ENCODE measurements around the gene PLPPR3.
"Not testable (repeated sequence)": the region's sequence is repeated elsewhere in the genome, so short reads cannot be mapped to it uniquely, and the experiment has no call there.

The PLPPR3 gene

GRCh38 chr19:852136-853013 is 30.6 kb upstream of the PLPPR3 start, which contains the start of gene ELANE:
ELANE (plus strand) TSS chr19:852303; CDS start chr19:852329, 26 bp downstream.
- Histone ChIP-seq H3K27ac (peak within 1 kb of the TSS in 1 of 2 donors; percentile 84), H3K4me3 (no peak within 1 kb of the TSS)
- TF ChIP-seq CTCF (IDR thresholded peaks at IDR 0.05) = no peak
- DNase-seq (ENCODE audit: low spot score) = no peak

- DNase-seq (ENCODE audit: low spot score) = no peak
- no peak for TF ChIP-seq CTCF (IDR thresholded peaks at IDR 0.05)
- Histone ChIP-seq H3K4me3 (peak overlapping the region; percentile 56), H3K27ac (peak overlapping the region; percentile 62 to 84)
These were observed 29.2 kb upstream of the PLPPR3 start for GRCh38 chr19:850979-851335.

- peak; percentile 94 for DNase-seq (ENCODE audit: low spot score)
- peak overlapping the region; percentile 62 to 84 for H3K27ac ChIP-seq
- TF ChIP-seq CTCF (IDR thresholded peaks at IDR 0.05) = no peak
- H3K4me3 ChIP-seq = peak overlapping the region; percentile 56
These were observed 28.6 kb upstream of the PLPPR3 start for GRCh38 chr19:850221-850978.

- not testable (repeated sequence) for DNase-seq (ENCODE audit: low spot score); H3K27ac ChIP-seq; H3K4me3 ChIP-seq
These were observed 27.4 kb upstream of the PLPPR3 start for GRCh38 chr19:849195-849594.

- peak overlapping the region in 1 of 2 donors; percentile 67 for H3K27ac ChIP-seq
- no peak for DNase-seq (ENCODE audit: low spot score)
- no peak overlapping the region for H3K4me3 ChIP-seq
- TF ChIP-seq CTCF (IDR thresholded peaks at IDR 0.05) = no peak
These were observed 26.7 kb upstream of the PLPPR3 start for GRCh38 chr19:848386-848921.

- TF ChIP-seq CTCF (IDR thresholded peaks at IDR 0.05) = no peak
- no peak for DNase-seq (ENCODE audit: low spot score)
- Histone ChIP-seq H3K4me3 (no peak overlapping the region), H3K27ac (no peak overlapping the region)
These were observed 24.2 kb upstream of the PLPPR3 start for GRCh38 chr19:845707-846521.

- H3K27ac ChIP-seq = no peak overlapping the region
- no peak overlapping the region for H3K4me3 ChIP-seq
- TF ChIP-seq CTCF (IDR thresholded peaks at IDR 0.05) = no peak
- DNase-seq (ENCODE audit: low spot score) = peak; percentile 47
These were observed 22.8 kb upstream of the PLPPR3 start for GRCh38 chr19:844546-844971.

Measured in coronary artery (tissue), 2 donors.